OCI-LY7 (cell line): ENCODE measurements around the gene LYPD8.

Experiments used
- EZH2phosphoT487 ChIP-seq: fragments of 200-600 bp; sonication (generic); IDR thresholded peaks from 2 replicates; pipeline ENCODE4 v1.6.1; 2018; ENCODE audit warnings: low read depth, borderline replicate concordance, mild to moderate bottlenecking, mixed run types, antibody characterized with exemption, low read length, moderate library complexity, mixed read lengths
- TF ChIP-seq, protein P1 (sequence below): fragments of 200-600 bp; sonication (generic); conservative IDR thresholded peaks from 2 replicates; pipeline ENCODE4 v1.5.1; 2014; ENCODE audit warnings: mild to moderate bottlenecking, antibody characterized with exemption, low read length, moderate library complexity, mixed read lengths

DNA sequence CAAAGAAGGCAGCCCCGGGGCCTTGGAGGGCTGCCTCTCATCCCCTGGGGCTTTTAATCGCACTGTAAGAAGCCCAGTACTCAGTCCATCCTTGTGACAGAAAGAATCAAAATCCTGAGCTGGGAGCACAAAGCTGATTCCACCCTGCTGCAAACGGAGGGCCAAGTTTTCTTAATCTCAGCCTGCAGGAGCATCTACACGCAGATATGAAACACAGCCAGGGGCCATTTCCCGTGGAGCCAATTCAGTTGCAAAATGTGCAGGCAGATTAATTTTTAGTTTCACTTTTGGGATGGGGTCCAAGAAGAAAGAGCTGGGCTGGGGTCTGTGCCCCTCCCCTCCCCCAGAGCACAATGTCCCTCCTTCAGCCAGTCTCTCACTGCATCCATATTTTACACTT, 4.4 kb downstream of the LYPD8 start:
- TF ChIP-seq, protein P1, sequence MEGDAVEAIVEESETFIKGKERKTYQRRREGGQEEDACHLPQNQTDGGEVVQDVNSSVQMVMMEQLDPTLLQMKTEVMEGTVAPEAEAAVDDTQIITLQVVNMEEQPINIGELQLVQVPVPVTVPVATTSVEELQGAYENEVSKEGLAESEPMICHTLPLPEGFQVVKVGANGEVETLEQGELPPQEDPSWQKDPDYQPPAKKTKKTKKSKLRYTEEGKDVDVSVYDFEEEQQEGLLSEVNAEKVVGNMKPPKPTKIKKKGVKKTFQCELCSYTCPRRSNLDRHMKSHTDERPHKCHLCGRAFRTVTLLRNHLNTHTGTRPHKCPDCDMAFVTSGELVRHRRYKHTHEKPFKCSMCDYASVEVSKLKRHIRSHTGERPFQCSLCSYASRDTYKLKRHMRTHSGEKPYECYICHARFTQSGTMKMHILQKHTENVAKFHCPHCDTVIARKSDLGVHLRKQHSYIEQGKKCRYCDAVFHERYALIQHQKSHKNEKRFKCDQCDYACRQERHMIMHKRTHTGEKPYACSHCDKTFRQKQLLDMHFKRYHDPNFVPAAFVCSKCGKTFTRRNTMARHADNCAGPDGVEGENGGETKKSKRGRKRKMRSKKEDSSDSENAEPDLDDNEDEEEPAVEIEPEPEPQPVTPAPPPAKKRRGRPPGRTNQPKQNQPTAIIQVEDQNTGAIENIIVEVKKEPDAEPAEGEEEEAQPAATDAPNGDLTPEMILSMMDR, result no peak
- TF ChIP-seq EZH2phosphoT487, result no peak
